GM12872 (cell line): ENCODE data around the gene SF3A1.

Experiments
- TF ChIP-seq, protein P1 (sequence below): IDR thresholded peaks from 3 replicates; pipeline ENCODE4 v1.5.1; 2011; ENCODE audit warnings: low read depth, mild to moderate bottlenecking, low read length, moderate library complexity; ENCODE audit not compliant: insufficient read depth

The SF3A1 gene

DNA sequence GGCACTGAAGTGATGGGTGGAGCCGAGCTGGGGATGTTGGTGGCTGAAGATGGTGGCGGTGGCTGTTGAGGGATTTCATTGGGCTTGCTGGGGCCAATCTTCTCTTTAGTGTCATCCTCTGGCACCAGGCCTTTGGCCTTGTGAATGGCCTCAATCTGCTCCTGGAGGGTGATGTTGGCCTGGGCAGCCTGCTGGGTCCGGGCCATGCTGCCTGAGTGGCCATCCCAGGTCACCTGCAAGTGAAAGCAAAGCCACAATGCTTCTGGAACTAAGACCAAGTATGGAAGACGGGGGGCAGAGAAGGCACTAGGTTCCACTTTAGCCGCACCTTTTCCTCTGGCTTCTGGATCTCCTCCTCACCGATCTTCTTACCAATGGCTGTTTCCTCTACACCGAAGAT is 17.9 kb downstream of the SF3A1 start:
- TF ChIP-seq, protein P1, sequence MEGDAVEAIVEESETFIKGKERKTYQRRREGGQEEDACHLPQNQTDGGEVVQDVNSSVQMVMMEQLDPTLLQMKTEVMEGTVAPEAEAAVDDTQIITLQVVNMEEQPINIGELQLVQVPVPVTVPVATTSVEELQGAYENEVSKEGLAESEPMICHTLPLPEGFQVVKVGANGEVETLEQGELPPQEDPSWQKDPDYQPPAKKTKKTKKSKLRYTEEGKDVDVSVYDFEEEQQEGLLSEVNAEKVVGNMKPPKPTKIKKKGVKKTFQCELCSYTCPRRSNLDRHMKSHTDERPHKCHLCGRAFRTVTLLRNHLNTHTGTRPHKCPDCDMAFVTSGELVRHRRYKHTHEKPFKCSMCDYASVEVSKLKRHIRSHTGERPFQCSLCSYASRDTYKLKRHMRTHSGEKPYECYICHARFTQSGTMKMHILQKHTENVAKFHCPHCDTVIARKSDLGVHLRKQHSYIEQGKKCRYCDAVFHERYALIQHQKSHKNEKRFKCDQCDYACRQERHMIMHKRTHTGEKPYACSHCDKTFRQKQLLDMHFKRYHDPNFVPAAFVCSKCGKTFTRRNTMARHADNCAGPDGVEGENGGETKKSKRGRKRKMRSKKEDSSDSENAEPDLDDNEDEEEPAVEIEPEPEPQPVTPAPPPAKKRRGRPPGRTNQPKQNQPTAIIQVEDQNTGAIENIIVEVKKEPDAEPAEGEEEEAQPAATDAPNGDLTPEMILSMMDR = no peak

DNA sequence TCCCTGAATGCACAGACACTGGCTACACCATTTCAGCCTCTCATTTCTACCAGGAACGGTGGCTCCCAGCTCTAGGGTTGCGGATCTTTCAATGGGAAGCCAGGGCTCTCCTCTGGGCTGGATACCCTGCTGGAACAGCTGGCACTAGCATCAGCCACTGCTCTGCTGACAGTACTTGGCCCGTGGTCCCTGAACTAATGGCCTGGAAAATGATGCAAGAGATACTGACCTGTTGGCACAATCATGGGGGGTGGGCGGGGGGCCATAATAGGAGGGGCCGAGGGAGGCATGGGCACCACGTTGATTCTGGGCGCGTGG is 19.3 kb downstream of the SF3A1 start:
- TF ChIP-seq, protein P1 = no peak

DNA sequence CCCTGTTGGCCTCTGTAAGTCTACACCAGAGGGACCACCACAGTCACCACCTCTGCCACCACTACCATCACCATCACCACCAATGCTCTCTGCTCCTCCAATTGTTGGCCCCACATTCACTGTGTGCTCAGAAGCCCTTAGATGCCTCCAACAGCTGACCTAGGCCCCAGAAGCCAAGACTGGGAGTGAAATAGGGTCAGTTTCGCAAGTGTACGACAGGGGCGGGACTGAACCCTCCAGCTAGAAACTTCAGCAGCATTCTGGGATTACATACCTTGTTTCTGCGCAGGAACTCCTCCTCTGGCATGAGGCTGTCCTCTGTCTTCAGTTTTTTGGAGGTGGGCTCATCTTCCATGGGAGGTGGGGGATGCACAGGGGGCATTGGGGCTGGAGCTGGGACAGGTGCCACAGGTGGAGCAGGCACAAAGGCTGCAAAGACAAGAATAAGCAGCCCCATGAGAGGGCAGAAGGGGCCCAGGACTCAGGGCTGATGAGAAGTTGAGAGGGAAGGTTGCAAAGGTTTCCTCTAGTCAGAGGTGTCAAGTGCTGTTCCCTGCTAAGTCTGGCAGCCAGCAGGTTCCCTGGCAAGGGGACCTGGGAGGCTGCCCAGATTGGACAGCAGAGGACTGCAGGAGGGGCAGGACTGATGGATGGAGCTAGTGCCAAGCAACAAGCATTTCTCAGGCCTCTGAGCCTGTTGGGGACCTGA is 19.8 kb downstream of the SF3A1 start:
- TF ChIP-seq, protein P1 = no peak

DNA sequence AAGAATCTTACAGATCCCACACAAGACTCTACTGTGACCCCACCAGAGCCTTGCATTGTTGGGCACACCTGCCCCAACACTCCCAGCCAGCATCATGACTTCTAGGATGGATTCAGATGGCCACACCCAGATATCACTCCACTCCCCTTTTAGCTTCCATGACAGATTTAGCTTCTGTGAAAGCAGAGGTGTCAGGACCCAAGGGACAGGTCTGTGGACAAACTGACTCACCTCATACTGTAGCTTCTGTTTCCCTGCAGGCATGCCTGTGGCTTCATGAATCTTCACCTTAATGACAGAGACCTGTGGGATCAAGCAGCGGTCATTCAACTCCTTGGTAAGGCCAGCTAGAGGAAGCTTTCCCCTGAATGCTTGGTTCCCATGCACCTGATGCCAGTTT is 21.5 kb downstream of the SF3A1 start:
- TF ChIP-seq, protein P1 = no peak

GRCh38 chr22:30334646-30335045 is 22.0 kb downstream of the SF3A1 start:
- TF ChIP-seq, protein P1 = no peak

- TF ChIP-seq, protein P1 = no peak
Measured at GRCh38 chr22:30333707-30334087, 23.0 kb downstream of the SF3A1 start.

- TF ChIP-seq, protein P1 = no peak
Measured at GRCh38 chr22:30332994-30333706, 23.5 kb downstream of the SF3A1 start.
